HTR-8/SVneo (cell line): ENCODE measurements around the gene CACNA2D3.

Experiments
- DNase-seq: peaks from one replicate; pipeline ENCODE4 v3.0.0; 2011; ENCODE audit warnings: low spot score, mixed read lengths; ENCODE audit not compliant: insufficient read length
- FAIRE-seq: peaks from 2 replicates; lab custom pipeline; 2011; peaks lifted over from hg19 to GRCh38; lab: Jason Lieb, UNC

Gene CACNA2D3

GRCh38 chr3:54541369-54541768 lies 419.0 kb downstream of the CACNA2D3 start:
- DNase-seq = no peak
- no peak for FAIRE-seq

- FAIRE-seq (no peak), DNase-seq (no peak)
These were observed 421.1 kb downstream of the CACNA2D3 start for GRCh38 chr3:54543446-54543845.

GRCh38 chr3:54547051-54547450 lies 424.7 kb downstream of the CACNA2D3 start:
- FAIRE-seq = no peak
- DNase-seq = no peak

GRCh38 chr3:54547846-54548245 lies 425.5 kb downstream of the CACNA2D3 start:
- FAIRE-seq = no peak
- no peak for DNase-seq

- FAIRE-seq = no peak
- no peak for DNase-seq
These were observed 427.4 kb downstream of the CACNA2D3 start for GRCh38 chr3:54549607-54550220.

GRCh38 chr3:54550221-54550977 lies 428.0 kb downstream of the CACNA2D3 start:
- FAIRE-seq (no peak), DNase-seq (no peak)

GRCh38 chr3:54556630-54557029 lies 434.3 kb downstream of the CACNA2D3 start:
- DNase-seq (no peak), FAIRE-seq (no peak)

GRCh38 chr3:54557538-54558428 lies 435.4 kb downstream of the CACNA2D3 start:
- DNase-seq = no peak
- no peak for FAIRE-seq

- FAIRE-seq = no peak
- DNase-seq = no peak
These were observed 441.3 kb downstream of the CACNA2D3 start for GRCh38 chr3:54563501-54564200.

GRCh38 chr3:54564374-54564925 lies 442.1 kb downstream of the CACNA2D3 start:
- FAIRE-seq (no peak), DNase-seq (no peak)

GRCh38 chr3:54565956-54566355 lies 443.6 kb downstream of the CACNA2D3 start:
- DNase-seq = no peak
- FAIRE-seq = no peak

- FAIRE-seq = no peak
- no peak for DNase-seq
These were observed 445.6 kb downstream of the CACNA2D3 start for GRCh38 chr3:54567949-54568348.

- no peak for FAIRE-seq
These were observed 447.7 kb downstream of the CACNA2D3 start for GRCh38 chr3:54570008-54570407.

GRCh38 chr3:54572197-54572895 lies 450.0 kb downstream of the CACNA2D3 start:
- DNase-seq (no peak), FAIRE-seq (no peak)

More at GRCh38 chr3:54570008-54570407, 447.7 kb downstream of the CACNA2D3 start:
- no peak for DNase-seq

- FAIRE-seq = no peak
- no peak for DNase-seq
These were observed 451.5 kb downstream of the CACNA2D3 start for GRCh38 chr3:54573858-54574257.

- no peak for DNase-seq
- FAIRE-seq = no peak
These were observed 452.7 kb downstream of the CACNA2D3 start for GRCh38 chr3:54574906-54575617.

- DNase-seq = no peak
- no peak for FAIRE-seq
These were observed 453.2 kb downstream of the CACNA2D3 start for GRCh38 chr3:54575618-54575960.

GRCh38 chr3:54577313-54577712 lies 455.0 kb downstream of the CACNA2D3 start:
- DNase-seq (no peak), FAIRE-seq (no peak)

- DNase-seq = no peak
These were observed 456.1 kb downstream of the CACNA2D3 start for GRCh38 chr3:54578417-54578816.

More at GRCh38 chr3:54578417-54578816, 456.1 kb downstream of the CACNA2D3 start:
- no peak for FAIRE-seq
